Suppressor macrophage (primary cell): ENCODE data around the gene LELP1.
A peak's percentile ranks its signal among the peaks of the same experiment; 100 is the strongest.
"Not testable (repeated sequence)": the region's sequence is repeated elsewhere in the genome, so short reads cannot be mapped to it uniquely, and the experiment has no call there.

Source experiments
- DNase-seq, 4 experiments: peaks; one replicate each; pipeline ENCODE4 v3.0.0-alpha.2; 2020 to 2022
- total RNA-seq, 17 experiments: gene quantifications; one replicate each; lab custom pipeline; 2026; ENCODE audit warnings: mixed read lengths in 6 of 17, inconsistent platforms in 3 of 17; lab: John Stamatoyannopoulos, UW

Gene LELP1
- total RNA-seq, result 0 to 0.33 (median 0) reads per million in 17 experiments

GRCh38 chr1:153203130-153203529, at the start of gene LELP1:
Gene LELP1 (plus strand): TSS chr1:153203430. CDS start chr1:153204708, 1,278 bp downstream.
- DNase-seq, result peak in 1 of 4 experiments; percentile 10

- no peak for DNase-seq
Measured at GRCh38 chr1:153155541-153155940, 47.7 kb upstream of the LELP1 start.

GRCh38 chr1:153168686-153169085, 34.5 kb upstream of the LELP1 start:
- DNase-seq, result no peak

- DNase-seq, result no peak
Measured at GRCh38 chr1:153174624-153175023, 28.6 kb upstream of the LELP1 start.

- no peak for DNase-seq
Measured at GRCh38 chr1:153178922-153179321, 24.3 kb upstream of the LELP1 start.

GRCh38 chr1:153180556-153180955, 22.7 kb upstream of the LELP1 start:
- DNase-seq, result no peak

- DNase-seq, result not testable (repeated sequence)
Measured at GRCh38 chr1:153188301-153188700, 14.9 kb upstream of the LELP1 start.

GRCh38 chr1:153190373-153190772, 12.9 kb upstream of the LELP1 start:
- DNase-seq, result no peak

- no peak for DNase-seq
Measured at GRCh38 chr1:153192697-153193096, 10.5 kb upstream of the LELP1 start.

GRCh38 chr1:153194331-153195050, 8.7 kb upstream of the LELP1 start:
- no peak for DNase-seq

- DNase-seq, result no peak
Measured at GRCh38 chr1:153195216-153195615, 8.0 kb upstream of the LELP1 start.

GRCh38 chr1:153202006-153202405, 1.2 kb upstream of the LELP1 start:
- DNase-seq, result no peak

- no peak for DNase-seq
Measured at GRCh38 chr1:153206631-153207030, 3.4 kb downstream of the LELP1 start.

GRCh38 chr1:153210206-153210605, 7.0 kb downstream of the LELP1 start:
- no peak for DNase-seq

GRCh38 chr1:153212201-153212600, 9.0 kb downstream of the LELP1 start:
- no peak for DNase-seq

GRCh38 chr1:153213519-153213918, 10.3 kb downstream of the LELP1 start:
- no peak for DNase-seq

GRCh38 chr1:153217212-153217611, 14.0 kb downstream of the LELP1 start, which contains the start of gene PRR9:
Gene PRR9 (plus strand): TSS chr1:153217584. CDS start chr1:153218145, 561 bp downstream.
- DNase-seq, result no peak

- no peak for DNase-seq
Measured at GRCh38 chr1:153217744-153218416, 14.7 kb downstream of the LELP1 start.

GRCh38 chr1:153220606-153221303, 17.5 kb downstream of the LELP1 start:
- no peak for DNase-seq

- peak; percentile 64 to 71 (median 70) for DNase-seq
Measured at GRCh38 chr1:153223040-153223891, 20.0 kb downstream of the LELP1 start.

- DNase-seq, result no peak
Measured at GRCh38 chr1:153227810-153228209, 24.6 kb downstream of the LELP1 start.

- DNase-seq, result peak; percentile 57 to 82 (median 78)
Measured at GRCh38 chr1:153228491-153228890, 25.3 kb downstream of the LELP1 start.
